Measurements from ENCODE around the gene PIWIL4. TPM values are rescaled to one million over a fixed set of nuclear protein-coding genes. Genes with fewer than 3 reads are reported as not detected.

PIWIL4 gene
- polyA plus RNA-seq, 1 of the 3 experiments (the other 2 are of a cell fraction) = 1.7 TPM

DNA sequence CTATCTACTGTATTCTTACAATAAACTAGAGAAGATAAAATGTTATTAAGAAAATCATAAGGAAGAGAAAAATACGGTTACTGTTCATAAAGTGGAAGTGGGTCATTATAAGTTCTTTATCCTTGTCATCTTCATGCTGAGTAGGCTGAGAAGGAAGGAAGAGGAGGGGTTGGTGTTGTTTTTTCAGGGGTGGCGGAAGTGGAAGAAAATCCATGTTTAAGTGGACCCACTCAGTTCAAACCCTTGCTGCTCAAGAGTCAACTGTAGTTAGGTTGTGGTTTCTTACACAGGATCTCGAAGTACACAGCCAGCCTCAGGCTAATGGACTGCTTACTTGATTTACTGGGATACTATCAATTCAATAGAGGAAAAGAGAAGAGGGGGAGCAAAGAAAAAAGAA is 63.1 kb downstream of the PIWIL4 start:
- CTCF ChIA-PET = no interaction called here
- Histone ChIP-seq H3K4me1 (ENCODE audit: control insufficient read depth in 1 of 2, insufficient read depth in 2 of 2, low read depth in 1 of 2, low read length in 1 of 2) (no peaks in the 10 kb centered on the region; a peak in 1 of 4 replicates), H3K4me2 (no peak overlapping the region), H4K20me1 (ENCODE audit: insufficient read depth) (no peaks in the 10 kb centered on the region), H3K36me3 (replicated peaks in 1 of 2; ENCODE audit: control insufficient read depth in 1 of 2, insufficient read depth in 2 of 2, low read length in 1 of 2) (no peaks in the 10 kb centered on the region), H3K4me3 (ENCODE audit: low read depth in 2 of 2, low read length in 1 of 2) (no peak overlapping the region), H3K9me3 (no peaks in the 10 kb centered on the region), H2AFZ (ENCODE audit: low read depth) (no peak overlapping the region), H3F3A (replicated peaks; ENCODE audit: insufficient read depth) (no peaks in the 10 kb centered on the region), H3K27me3 (ENCODE audit: insufficient read depth) (no peaks in the 10 kb centered on the region), H3K9me2 (no peaks in the 10 kb centered on the region), H3K27ac (ENCODE audit: low read depth in 2 of 2, low read length in 1 of 2) (no peak overlapping the region), H3K79me2 (ENCODE audit: insufficient read depth) (no peaks in the 10 kb centered on the region), H3K9ac (no peak overlapping the region)
- no peak for DNase-seq
- WGBS (ENCODE audit: low lambda C conversion rate) = 81% methylated on average over 3 of the region's 3 CpGs
- POLR2A ChIA-PET = no interaction called here
- no peak for TF ChIP-seq SIN3A (IDR thresholded peaks at IDR 0.05; ENCODE audit: borderline replicate concordance, low read depth, low read length)
- TF ChIP-seq FOXM1 (IDR thresholded peaks at IDR 0.05; ENCODE audit: low read depth) = no peak
- TF ChIP-seq RXRA (IDR thresholded peaks at IDR 0.05; ENCODE audit: borderline replicate concordance, low read depth) = no peak
- TF ChIP-seq RFX5 (IDR thresholded peaks at IDR 0.05; ENCODE audit: low read length) = no peak
- TF ChIP-seq TAF1 (IDR thresholded peaks at IDR 0.05; ENCODE audit: borderline replicate concordance, low read depth, low read length) = no peak
- TF ChIP-seq POLR2AphosphoS5 (IDR thresholded peaks at IDR 0.05; ENCODE audit: low read depth, low read length) = no peak
- TF ChIP-seq, protein P1, sequence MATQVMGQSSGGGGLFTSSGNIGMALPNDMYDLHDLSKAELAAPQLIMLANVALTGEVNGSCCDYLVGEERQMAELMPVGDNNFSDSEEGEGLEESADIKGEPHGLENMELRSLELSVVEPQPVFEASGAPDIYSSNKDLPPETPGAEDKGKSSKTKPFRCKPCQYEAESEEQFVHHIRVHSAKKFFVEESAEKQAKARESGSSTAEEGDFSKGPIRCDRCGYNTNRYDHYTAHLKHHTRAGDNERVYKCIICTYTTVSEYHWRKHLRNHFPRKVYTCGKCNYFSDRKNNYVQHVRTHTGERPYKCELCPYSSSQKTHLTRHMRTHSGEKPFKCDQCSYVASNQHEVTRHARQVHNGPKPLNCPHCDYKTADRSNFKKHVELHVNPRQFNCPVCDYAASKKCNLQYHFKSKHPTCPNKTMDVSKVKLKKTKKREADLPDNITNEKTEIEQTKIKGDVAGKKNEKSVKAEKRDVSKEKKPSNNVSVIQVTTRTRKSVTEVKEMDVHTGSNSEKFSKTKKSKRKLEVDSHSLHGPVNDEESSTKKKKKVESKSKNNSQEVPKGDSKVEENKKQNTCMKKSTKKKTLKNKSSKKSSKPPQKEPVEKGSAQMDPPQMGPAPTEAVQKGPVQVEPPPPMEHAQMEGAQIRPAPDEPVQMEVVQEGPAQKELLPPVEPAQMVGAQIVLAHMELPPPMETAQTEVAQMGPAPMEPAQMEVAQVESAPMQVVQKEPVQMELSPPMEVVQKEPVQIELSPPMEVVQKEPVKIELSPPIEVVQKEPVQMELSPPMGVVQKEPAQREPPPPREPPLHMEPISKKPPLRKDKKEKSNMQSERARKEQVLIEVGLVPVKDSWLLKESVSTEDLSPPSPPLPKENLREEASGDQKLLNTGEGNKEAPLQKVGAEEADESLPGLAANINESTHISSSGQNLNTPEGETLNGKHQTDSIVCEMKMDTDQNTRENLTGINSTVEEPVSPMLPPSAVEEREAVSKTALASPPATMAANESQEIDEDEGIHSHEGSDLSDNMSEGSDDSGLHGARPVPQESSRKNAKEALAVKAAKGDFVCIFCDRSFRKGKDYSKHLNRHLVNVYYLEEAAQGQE (IDR thresholded peaks at IDR 0.05; ENCODE audit: low read depth, low read length) = no peak
- TF ChIP-seq, protein P2, sequence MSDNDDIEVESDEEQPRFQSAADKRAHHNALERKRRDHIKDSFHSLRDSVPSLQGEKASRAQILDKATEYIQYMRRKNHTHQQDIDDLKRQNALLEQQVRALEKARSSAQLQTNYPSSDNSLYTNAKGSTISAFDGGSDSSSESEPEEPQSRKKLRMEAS (IDR thresholded peaks at IDR 0.05; ENCODE audit: low read depth) = no peak
- TF ChIP-seq, protein P3, sequence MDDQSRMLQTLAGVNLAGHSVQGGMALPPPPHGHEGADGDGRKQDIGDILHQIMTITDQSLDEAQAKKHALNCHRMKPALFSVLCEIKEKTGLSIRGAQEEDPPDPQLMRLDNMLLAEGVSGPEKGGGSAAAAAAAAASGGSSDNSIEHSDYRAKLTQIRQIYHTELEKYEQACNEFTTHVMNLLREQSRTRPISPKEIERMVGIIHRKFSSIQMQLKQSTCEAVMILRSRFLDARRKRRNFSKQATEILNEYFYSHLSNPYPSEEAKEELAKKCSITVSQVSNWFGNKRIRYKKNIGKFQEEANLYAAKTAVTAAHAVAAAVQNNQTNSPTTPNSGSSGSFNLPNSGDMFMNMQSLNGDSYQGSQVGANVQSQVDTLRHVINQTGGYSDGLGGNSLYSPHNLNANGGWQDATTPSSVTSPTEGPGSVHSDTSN (IDR thresholded peaks at IDR 0.05) = no peak
- TF ChIP-seq CHD2 (IDR thresholded peaks at IDR 0.05; ENCODE audit: low read length, partially characterized antibody) = no peak
- no peak for TF ChIP-seq TEAD4 (IDR thresholded peaks at IDR 0.05; ENCODE audit: borderline replicate concordance, insufficient read depth)
- no peak for TF ChIP-seq FOXJ3 (CRISPR knock-in tag; IDR thresholded peaks at IDR 0.05)
- no peak for TF ChIP-seq ZBTB33 (IDR thresholded peaks at IDR 0.05; ENCODE audit: borderline replicate concordance, low read depth)
- TF ChIP-seq NRF1 (IDR thresholded peaks at IDR 0.05; ENCODE audit: low read depth, low read length) = no peak

All from SK-N-SH (cell line).